HG03135 (cell line): ENCODE measurements around the gene CCDC57.
A peak's percentile ranks its signal among the peaks of the same experiment; 100 is the strongest.
"Not testable (repeated sequence)": the region's sequence is repeated elsewhere in the genome, so short reads cannot be mapped to it uniquely, and the experiment has no call there.

Source experiments
- ATAC-seq: cut with Tn5 transposase; IDR thresholded peaks from one replicate; pipeline ENCODE4 v1.9.1; 2021; ENCODE audit warnings: mild to moderate bottlenecking, moderate library complexity; ENCODE audit not compliant: unreplicated experiment

Gene CCDC57

DNA sequence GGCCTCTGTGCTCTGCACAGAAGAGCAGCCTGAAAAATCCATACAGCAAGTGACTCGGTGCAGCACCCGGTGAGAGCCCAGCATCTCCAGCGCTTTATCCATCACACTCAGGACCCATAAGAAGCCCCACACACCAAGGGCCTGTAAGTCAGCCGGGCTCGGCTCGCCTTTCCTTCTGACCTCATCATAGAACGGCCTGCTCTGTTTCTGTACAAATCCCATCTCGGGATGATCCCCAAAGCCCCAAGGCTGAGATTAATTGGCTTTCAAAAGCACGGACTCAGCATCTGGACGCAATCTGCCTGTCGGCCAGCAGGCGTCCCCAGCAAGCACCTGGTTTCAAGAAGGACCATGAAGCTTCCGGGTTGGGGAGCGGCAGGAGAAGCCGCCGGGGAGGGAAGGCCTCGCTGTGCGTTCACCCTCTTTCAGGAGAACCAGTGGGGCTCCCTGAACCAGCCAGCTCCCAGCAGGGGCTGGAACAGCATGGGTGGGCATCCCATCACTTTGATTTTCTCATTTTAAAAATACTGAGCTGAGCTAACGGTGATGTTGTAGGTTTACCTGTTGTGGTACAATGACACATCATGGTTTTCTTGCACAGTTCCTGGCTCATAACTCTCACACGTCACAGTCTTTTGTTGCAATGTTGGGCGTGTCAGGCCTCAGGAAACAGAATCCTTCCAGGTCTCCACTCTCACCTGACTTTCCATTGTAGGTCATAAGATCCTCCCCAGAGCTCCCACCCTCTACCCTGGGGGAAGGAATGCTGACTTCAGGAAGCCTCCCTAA is 6.7 kb downstream of the CCDC57 start:
- ATAC-seq: peak; percentile 78

DNA sequence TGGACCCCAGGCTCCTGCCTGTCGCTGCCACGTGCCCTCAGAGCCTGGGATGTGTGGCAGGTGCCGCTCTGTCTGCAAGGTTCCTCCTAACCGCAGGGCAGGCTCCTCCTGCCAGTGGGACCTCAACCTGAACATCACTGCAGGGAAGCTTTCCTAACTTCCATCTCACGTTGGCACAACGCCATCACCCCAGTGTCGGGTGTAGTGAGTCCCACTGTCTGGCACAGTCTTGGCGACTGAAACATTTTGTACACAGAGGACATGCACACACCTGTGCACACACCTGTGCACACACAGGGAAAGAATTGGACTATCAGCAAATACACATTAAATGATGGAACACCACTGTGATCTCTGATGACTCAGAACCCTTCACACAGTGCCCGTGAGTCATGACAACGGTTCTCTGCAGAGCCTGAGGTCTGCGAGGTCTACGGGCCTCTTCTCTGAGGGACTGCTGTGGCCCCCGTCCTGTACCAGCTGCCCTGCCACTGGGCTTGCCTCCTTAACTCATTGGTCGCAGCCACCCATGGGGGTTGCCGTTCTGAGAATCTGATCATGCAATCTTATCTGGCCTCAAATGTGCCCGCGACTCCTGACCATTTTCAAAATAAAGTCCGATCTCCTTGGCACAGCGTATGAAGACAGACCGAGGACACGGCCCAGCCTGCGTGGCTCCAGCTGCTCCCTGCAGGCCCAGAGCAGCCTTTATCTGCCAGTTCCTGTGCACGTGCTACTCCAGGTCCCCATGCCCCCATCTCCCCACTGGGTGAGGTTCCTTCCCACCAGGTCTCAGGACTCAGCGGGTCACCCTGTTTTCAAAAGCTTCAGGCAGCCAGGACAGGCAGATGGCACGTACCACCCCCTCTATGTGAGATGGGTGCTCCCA is 7.6 kb downstream of the CCDC57 start:
- ATAC-seq: no peak

DNA sequence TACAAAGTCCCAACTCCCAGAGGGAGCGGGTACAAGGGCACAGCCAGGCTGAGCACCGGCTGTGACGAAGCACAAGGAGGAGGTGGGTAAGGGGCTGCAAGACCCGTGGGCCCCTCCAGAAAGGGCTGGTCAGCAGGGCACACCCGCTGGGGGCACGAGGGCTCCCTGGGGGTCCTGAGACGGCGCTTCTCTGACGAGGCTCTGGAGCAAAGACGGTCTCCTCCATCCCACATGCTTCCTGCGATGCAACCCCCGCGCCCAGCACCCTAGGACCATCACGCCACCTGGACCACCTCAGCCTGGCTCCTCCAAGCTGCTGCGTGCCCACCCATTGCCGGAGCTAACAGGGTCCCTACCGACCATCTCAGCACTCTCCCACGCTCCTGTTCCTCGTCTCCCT is 8.7 kb downstream of the CCDC57 start:
- ATAC-seq: no peak

DNA sequence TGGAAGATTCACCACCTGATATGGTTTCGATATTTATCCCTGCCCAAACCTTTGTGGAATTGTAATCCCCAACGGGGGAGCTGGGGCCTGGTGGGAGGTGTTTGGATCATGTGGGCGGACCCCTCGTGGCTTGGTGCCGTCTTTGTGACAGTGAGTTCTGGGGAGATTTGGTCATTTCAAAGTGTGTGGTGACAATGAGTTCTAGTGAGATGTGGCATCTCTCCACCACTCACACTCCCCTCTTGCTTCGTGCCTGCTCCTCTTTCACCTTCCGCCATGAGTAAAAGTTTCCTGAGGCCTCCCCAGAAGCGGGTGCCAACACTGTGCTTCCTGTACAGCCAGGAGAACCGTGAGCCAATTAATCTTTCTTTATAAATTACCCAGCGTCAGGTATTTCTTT is 9.7 kb downstream of the CCDC57 start:
- ATAC-seq: no peak

DNA sequence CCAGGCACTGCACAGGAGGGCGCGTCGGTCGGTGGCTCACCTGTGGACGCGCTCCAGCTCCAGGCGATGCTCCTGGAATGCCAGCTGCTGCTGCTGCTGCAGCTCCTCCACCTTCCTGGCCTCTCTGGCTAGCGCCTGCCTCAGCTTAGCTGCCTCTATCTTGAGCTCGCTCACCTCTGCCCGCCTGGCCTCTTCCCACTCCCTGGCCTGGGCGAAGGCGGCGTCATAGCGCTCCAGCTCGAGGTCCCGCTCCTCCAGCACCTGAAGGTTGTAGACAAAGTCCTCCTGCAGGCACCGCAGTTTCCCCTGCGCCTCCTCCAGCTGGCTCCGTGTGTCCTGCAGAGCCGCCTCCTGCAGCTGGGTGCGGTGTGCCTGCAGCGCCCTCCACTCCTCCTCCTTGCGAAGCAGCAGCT is 11.1 kb downstream of the CCDC57 start:
- no peak for ATAC-seq

DNA sequence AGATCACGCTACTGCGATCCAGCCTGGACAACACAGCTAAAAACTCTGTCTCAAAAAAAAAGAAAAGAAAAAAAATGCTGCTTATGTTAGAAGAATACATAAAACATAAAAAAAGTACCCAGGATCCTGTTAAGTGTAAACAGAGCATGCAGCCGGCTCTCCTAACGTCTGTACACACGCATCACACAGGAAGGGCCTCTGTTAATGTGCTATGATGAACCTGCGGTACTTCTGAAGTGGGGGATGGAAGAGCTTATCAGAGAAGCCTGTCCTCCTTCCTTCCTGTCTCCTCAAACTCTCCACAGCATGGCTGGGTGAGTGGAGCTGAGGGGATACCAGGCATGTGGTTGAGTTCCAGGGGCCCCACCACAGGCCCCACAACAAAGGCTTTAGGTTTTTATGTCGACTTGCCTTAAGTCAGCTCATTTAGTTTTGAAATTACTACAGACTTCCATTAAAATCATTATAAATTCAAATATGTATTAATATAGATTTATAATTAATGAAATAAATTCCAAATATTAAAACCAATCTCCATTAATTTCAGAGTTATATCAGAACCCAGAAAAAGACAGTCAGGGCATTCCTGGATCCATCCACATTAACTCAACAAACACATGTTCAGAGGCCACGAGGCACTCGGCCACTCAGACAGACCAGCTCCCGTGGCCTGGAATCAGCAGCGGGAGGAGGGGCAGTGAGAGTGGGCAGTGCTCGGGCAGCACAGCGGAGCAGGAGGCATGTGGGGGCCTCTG is 11.7 kb downstream of the CCDC57 start:
- ATAC-seq: no peak

DNA sequence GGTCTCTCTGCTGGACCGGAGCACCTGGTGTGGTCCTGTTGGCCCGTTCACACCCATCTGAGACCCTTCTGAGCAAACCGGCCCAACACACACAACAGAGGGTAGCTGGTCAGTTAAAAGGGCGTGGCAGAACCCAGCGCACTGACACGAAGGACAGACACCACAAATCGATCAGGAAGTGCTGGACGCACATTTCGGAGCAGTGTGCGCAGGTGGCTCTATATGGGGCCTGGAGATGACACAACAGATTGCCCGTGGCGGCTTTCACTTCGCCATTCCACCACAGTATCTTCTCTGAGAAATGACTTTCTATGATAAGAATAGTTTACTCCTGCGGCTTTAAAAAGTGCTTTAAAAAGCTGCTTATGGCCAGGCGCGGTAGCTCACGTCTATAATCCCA is 12.5 kb downstream of the CCDC57 start:
- ATAC-seq: no peak

DNA sequence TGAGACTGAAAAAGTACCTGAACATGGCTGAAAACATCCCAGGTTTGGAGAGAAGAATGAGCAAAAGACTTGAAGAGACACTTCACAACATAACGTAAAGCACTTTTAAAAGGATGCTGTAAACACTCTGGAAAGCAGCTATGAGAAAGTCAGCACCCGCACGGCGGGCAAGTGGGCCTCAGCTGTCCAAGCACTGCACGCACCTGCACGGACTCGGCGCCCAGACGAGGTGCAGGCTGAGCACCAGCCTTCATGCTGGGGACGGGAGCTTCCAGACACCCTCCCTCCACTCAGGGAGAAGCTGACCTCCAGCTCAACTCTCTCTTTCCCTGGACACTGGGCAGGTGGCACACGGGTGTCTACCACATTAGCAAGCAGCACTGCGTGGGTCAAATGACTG is 13.1 kb downstream of the CCDC57 start:
- ATAC-seq: no peak

DNA sequence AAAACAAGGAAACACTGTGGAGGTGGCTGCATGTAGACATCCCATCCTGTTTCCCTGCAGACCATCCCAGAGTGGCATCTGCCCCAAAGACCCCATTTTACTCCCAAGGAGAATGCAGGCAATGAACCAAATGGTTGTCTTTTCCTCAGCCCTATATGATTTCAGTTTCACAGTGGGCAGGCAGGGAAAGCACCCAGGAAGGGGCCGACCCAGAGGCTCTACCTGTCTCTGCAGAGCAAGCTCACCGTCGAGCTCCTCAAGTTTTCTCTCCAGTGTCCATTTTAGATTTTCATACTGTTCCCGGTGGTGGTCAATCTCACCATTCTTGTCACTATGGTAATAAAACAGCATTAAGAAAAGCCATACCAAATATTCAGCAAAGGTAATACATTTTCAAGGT is 14.6 kb downstream of the CCDC57 start:
- ATAC-seq: no peak

DNA sequence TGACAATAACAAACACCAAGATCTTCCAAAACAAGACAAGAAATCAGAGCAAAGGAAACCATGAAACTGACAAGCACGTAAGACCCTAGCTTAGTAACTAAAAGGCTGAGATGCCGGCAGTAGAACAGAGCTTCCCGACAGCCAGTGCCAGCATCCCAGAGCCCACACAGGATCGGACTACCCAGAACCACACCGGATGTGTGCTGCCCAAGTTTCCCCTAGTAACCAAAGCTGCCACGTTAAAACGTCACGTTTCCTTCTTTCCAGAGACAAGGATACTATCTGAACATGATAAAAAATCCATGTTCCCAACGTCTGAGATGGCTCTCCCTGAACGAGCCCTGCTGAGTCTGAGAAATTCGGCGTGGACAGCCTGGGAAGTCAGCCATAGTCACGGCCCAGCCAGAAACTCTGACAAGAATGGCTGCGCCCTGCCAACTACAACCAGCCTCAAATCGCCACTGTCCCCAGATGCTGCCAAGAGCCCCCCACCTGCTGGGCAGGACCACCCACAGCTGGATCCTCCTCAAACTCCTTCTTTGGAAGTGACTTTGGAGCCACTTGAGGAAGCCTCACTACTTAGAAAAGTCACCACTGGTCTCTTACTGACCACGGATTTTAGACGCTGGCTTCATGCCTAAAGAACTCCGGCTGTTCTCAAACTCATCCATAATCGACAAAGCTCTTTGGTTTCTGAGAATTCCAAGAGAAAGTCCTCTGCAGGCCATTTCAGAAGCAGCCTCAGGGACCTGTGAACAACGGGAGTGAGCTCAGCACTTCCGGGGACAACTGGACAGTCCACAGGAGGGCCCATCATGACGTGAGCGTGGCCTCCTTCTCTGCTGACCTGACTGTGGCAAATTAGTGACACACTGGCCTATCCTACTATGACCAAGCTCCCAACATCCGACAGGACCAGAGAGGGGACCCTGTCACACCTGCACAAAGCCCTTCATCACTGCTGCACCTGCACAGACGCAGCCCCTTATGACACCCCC is 16.7 kb downstream of the CCDC57 start:
- no peak for ATAC-seq

DNA sequence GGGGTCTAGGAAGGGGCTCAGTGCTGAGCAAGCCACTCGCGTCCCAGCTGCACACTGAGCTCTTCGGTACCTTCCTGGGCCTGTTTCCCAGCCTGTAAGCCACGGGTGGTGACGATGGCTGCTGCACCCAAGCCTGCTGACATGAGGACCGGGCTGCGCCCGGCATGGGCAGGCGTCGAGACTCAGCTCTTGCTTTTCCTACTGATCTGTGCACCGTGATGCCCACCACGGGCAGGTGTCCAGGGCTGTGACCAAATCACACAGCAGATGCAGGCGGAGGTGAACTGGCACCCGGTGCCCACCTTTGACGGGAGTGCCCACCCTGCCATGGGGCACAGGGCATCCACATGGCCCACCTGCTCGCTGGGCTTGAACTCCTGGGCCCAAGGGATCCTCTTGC is 17.9 kb downstream of the CCDC57 start:
- no peak for ATAC-seq

DNA sequence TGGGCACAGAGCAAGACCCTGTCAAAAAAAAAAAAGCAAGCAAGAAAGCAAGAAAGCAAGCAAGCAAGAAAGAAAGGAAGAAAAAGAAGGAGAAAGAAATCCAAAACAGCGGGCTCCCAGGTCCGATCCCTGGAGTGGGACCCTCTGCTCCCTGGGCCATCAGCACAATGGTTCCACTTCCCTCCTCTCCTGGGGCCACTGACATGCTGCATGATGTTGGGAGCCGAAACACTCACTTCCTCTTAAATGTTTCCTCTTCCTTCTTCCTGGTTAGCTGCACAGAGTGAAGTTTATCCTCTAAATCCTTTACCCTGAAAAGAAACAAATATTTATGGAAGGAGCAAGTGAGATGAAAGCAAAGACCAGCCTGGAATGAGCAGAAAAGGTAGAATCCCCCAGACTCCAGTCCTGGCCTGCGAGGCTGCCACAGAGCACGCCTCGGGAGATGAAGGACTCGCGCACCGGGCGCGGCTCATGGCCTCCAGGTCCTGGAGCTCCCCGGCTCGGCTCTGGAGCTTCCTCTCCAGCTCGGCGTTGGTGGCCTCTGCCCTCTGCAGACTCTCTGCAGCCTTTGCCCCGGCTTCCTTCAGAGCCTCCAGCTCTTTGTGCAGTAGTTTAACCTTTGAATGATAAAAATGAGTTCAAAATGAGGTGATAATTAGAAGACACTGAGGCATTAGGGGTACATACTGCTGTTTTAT is 19.0 kb downstream of the CCDC57 start:
- ATAC-seq: no peak

DNA sequence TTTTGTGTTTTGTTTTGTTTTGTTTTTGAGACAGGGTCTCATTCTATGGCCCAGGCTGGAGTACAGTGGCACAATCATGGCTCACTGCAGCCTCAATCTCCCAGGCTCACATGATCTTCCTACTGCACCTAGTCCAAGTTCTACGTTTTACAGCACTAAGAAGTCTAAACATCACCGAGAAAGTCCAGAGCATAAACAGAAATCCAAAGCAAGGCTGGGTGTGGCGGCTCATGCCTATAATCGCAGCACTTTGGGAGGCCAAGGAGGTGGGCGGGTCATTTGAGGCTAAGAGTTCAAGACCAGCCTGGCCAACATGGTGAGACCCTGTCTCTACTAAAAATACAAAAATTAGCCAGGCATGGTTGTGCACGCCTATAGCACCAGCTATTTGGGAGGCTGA is 19.6 kb downstream of the CCDC57 start:
- not testable (repeated sequence) for ATAC-seq

DNA sequence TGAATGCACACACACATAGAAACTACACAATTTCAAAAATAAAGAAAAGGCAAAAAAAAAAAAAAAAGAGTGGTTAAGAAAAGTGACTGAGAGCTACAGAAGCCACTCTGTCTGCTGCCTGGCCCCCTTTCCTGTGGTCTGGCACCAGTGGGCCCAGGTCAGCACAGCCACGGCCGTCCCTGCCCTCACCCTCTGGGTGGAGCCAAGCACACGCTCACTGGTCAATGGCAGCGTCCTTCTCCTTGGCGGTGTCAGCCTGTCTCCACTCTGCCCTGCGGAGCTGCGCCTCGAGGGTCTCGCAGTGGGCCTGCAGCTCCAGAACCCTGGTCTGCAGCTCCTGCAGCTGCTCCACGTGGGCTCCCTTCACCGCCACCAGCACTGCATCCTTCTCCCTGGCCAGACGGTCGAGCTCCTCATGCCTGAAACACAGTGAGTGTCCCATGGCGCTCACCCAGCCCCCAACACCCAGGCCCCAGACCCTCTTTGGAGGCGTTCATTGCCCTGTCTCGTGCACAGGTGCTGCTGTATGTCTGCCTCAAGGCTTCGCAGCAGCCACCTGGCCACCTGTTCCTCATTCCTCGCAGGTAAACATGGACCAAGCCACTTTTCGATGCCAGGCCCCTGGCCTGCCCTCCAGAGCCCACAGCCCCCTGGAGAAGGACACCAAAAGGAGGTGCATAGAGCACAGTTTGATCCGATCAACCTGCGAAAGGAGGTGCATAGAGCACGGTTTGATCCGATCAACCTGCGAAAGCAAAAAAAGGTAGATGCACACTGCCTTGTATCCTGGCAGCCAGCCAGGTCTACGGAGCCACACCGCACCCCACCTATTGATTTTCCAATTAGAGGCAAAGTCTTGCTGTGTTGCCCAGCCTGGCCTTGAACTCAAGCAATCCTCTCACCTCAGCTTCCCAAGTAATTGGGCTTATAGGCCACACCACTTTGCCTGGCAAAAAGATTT is 24.4 kb downstream of the CCDC57 start:
- no peak for ATAC-seq

DNA sequence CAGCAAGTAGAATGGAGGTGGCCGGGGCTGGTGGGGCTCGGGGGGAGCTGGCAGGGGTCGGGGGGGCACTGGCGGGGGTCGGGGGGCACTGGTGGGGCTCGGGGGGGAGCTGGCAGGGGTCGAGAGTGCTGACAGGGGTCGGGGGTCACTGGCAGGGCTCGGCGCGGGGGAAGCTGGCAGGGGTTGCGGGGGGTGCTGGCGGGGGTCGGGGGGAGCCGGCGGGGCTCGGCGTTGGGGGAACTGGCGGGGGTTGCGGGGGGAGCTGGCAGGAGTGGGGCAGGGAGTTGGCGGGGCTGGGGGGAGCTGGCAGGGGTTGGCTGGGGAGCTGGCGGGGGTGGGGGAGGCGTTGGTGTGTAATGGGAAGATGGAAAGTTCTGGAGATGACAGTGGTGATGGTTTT is 25.1 kb downstream of the CCDC57 start:
- no peak for ATAC-seq

DNA sequence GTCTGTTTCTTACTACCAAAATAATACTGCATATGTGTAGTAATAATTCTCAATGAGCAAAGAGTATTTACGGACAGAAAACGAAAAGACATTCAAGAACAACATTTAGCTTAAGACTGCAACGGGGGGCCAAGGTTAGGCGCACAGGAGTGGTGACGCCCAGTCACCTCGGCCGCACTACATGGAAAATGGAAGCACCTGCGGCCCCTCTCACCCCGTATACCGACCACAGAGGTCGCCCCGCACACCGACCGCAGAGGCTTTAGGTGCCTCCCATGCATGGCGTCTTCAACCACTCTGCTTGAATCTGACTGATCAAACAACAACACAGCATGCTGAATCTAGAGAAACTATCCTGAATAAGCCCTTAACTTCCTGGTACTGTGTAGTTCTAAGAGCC is 26.4 kb downstream of the CCDC57 start:
- no peak for ATAC-seq

DNA sequence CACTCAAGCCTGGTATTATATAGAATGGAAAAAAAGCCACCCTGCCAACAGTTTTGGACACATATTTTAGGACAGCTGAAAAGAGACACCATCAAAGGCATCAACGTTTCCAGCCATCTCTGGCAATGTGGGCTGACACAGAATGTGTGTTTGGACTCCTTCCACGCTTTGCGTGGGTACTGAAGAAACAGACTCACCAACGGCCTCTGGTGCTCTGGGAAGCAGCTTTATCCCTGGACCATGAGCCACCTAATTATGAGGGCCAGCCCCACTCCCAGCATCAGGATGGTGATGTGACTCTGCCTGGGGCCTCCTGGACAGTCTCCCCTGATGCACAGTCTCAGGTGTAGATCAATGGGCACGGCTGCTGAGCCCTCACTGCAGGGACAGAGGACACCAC is 27.9 kb downstream of the CCDC57 start:
- ATAC-seq: no peak

DNA sequence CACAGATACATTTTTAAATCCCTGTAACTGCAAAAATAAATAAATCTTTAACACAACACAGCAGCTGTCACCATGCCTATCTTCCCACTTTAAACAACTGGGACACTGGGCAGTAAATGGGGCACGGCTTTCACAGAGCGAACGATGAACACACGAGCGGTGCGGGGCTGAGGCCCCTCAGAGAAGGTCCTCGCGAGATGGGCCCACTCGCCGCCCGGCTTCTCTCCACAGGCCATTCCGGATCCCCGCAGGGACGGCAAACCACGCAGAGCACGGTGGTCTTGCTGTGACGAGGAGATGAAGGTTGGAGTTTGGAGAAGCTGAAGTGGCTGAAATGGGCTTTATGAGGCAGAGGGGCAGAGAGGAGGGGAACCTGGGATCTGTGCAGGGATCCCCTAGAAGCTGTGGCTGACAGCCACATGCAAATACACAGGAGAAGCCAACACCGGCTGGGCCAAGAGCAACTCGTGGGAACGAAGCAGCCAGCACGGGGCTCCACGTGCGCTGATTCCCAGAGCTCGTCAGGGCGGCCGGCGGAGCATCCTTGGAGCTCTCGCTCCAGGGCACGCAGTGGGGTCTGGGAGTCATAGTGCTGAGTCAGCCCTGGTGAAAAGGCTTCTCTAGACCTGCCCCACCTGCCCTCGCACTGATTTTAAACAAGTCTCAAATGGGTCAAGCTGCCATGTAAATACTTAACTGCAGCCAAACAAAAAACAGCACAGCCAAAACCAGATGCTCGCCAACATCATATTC is 31.7 kb downstream of the CCDC57 start:
- ATAC-seq: no peak
